PC-9 (cell line): Measurements from ENCODE around the gene PARS2. TPM values are rescaled to one million over a fixed set of nuclear protein-coding genes. Genes with fewer than 3 reads are reported as not detected.

Source experiments
- BruUV-seq: library from RNA; stranded (reverse); fragments of 400-500 nt; replicated peaks from 2 replicates; lab custom pipeline; 2021; lab: Mats Ljungman, UMichigan
- CTCF ChIA-PET: fragments of 300-600 bp; sonication (Branson Sonifier 250); formaldehyde crosslinking; loops from one replicate; lab custom pipeline; 2022; ENCODE audit warnings: antibody characterized with exemption; lab: Charles Lee
- POLR2A ChIA-PET: fragments of 300-600 bp; sonication (Branson Sonifier 250); formaldehyde crosslinking; loops from one replicate; lab custom pipeline; 2022; ENCODE audit warnings: antibody characterized with exemption; ENCODE audit not compliant: unreplicated experiment; lab: Charles Lee
- DNase-seq, 2 experiments: peaks; one replicate each; pipeline versions ENCODE4 v3.0.0 to v3.0.0-alpha.2; 2015 to 2022; ENCODE audit warnings: mixed read lengths in 1 of 2
- H2AFZ ChIP-seq: fragments of 200-600 bp; sonication (generic); 2 replicates; pipeline ENCODE4 v1.8.1; 2017; ENCODE audit warnings: antibody characterized with exemption
- H3F3A ChIP-seq: fragments of 200-600 bp; sonication (generic); 2 replicates; pipeline ENCODE4 v1.8.1; 2017; ENCODE audit warnings: antibody characterized with exemption, mild to moderate bottlenecking, low read depth; ENCODE audit not compliant: insufficient read depth
- H3K27ac ChIP-seq: fragments of 200-600 bp; sonication (generic); 2 replicates; pipeline ENCODE4 v1.6.1; 2016; ENCODE audit warnings: mixed run types
- H3K27me3 ChIP-seq: fragments of 200-600 bp; sonication (generic); 2 replicates; pipeline ENCODE4 v1.6.1; 2016; ENCODE audit warnings: low read depth, mixed run types; ENCODE audit not compliant: insufficient read depth
- H3K36me3 ChIP-seq: fragments of 200-600 bp; sonication (generic); 2 replicates; pipeline ENCODE4 v1.6.1; 2016; ENCODE audit warnings: low read depth, mixed run types
- H3K4me1 ChIP-seq: fragments of 200-600 bp; sonication (generic); replicated peaks from 2 replicates; pipeline ENCODE4 v1.6.1; 2016; ENCODE audit warnings: mixed run types; ENCODE audit not compliant: insufficient read depth
- H3K4me2 ChIP-seq: fragments of 200-600 bp; sonication (generic); 2 replicates; pipeline ENCODE4 v1.6.1; 2017; ENCODE audit warnings: mixed run types
- H3K4me3 ChIP-seq: fragments of 200-600 bp; sonication (generic); 2 replicates; pipeline ENCODE4 v1.6.1; 2016; ENCODE audit warnings: mixed run types
- H3K79me2 ChIP-seq: fragments of 200-600 bp; sonication (generic); 2 replicates; pipeline ENCODE4 v1.6.1; 2017; ENCODE audit warnings: low read depth, mixed run types
- H3K9me2 ChIP-seq: fragments of 200-600 bp; sonication (generic); 2 replicates; pipeline ENCODE4 v1.8.1; 2017; ENCODE audit warnings: mild to moderate bottlenecking; ENCODE audit not compliant: insufficient read depth
- H3K9me3 ChIP-seq: fragments of 200-600 bp; sonication (generic); 2 replicates; pipeline ENCODE4 v1.8.1; 2016; ENCODE audit warnings: low read depth; ENCODE audit not compliant: insufficient read depth
- H4K20me1 ChIP-seq: fragments of 200-600 bp; sonication (generic); 2 replicates; pipeline ENCODE4 v1.8.1; 2017; ENCODE audit not compliant: insufficient read depth
- CTCF ChIP-seq: fragments of 200-600 bp; sonication (generic); conservative IDR thresholded peaks from 2 replicates; pipeline ENCODE4 v1.6.1; 2017; ENCODE audit warnings: mixed run types, antibody characterized with exemption, mild to moderate bottlenecking, moderate library complexity
- EZH2 ChIP-seq: fragments of 200-600 bp; sonication (generic); IDR thresholded peaks from 2 replicates; pipeline ENCODE4 v1.8.0; 2017; ENCODE audit warnings: antibody characterized with exemption, low read depth
- intact Hi-C: fragments of 100-400 bp; cut with micrococcal nuclease; formaldehyde crosslinking; loops from one replicate; pipeline ENCODE4 v1.10.0; 2022; ENCODE audit not compliant: unreplicated experiment
- total RNA-seq: library from RNA; stranded (reverse); gene quantifications from 2 replicates; pipeline ENCODE4 v1.2.3, GENCODE V29; 2021

The PARS2 gene
- total RNA-seq, 1 experiment from 2014 or later, result 13.4 TPM

GRCh38 chr1:54750596-54750995 lies 13.7 kb downstream of the PARS2 start:
- H3K4me1 ChIP-seq, result peaks cover 1% of the 10 kb centered on the region; the same call in 1 of the 2 replicates
- H3F3A ChIP-seq, result no peaks in the 10 kb centered on the region
- no peaks in the 10 kb centered on the region for H3K27me3 ChIP-seq
- no peak for DNase-seq
- BruUV-seq, result no TSS peak
- H3K9me2 ChIP-seq, result no peaks in the 10 kb centered on the region
- no peak overlapping the region for H2AFZ ChIP-seq
- CTCF ChIA-PET, result interaction anchor here (1.0 kb wide), 1 partner anchor 50 kb away, joined by 6 read pairs; the partner anchor contains the start of gene TTC22
- H3K4me2 ChIP-seq, result no peak overlapping the region
- POLR2A ChIA-PET, result no interaction called here
- no peak for TF ChIP-seq EZH2
- no peak for TF ChIP-seq CTCF
- H3K27ac ChIP-seq, result no peak overlapping the region
- intact Hi-C loops, result no loop called here
- H3K79me2 ChIP-seq, result no peaks in the 10 kb centered on the region
- no peak overlapping the region for H3K4me3 ChIP-seq
- no peaks in the 10 kb centered on the region for H4K20me1 ChIP-seq
- no peaks in the 10 kb centered on the region for H3K9me3 ChIP-seq
- no peaks in the 10 kb centered on the region for H3K36me3 ChIP-seq

- no peaks in the 10 kb centered on the region for H3K9me2 ChIP-seq
- BruUV-seq, result no TSS peak
- no peaks in the 10 kb centered on the region for H3K36me3 ChIP-seq
- H3K9me3 ChIP-seq, result no peaks in the 10 kb centered on the region
- no peaks in the 10 kb centered on the region for H3K79me2 ChIP-seq
- peaks cover 11% of the 10 kb centered on the region for H3K4me1 ChIP-seq
- POLR2A ChIA-PET, result no interaction called here
- H3K27me3 ChIP-seq, result no peaks in the 10 kb centered on the region
- intact Hi-C loops, result no loop called here
- H4K20me1 ChIP-seq, result no peaks in the 10 kb centered on the region; the same call in 1 of the 2 replicates
- TF ChIP-seq CTCF (no peak), EZH2 (no peak)
- no peak for DNase-seq
- no peak overlapping the region for H3K4me3 ChIP-seq
- no peak overlapping the region for H2AFZ ChIP-seq
- H3F3A ChIP-seq, result peaks cover 8% of the 10 kb centered on the region; the same call in 1 of the 2 replicates
- CTCF ChIA-PET, result interaction anchor here (0.5 kb wide), 1 partner anchor 929 kb away, joined by 6 read pairs; no protein-coding TSS in a partner anchor
- H3K4me2 ChIP-seq, result no peak overlapping the region
- no peak overlapping the region for H3K27ac ChIP-seq
Measured at GRCh38 chr1:54748094-54748835, 16.1 kb downstream of the PARS2 start.

- Histone ChIP-seq H3K79me2 (no peaks in the 10 kb centered on the region), H4K20me1 (no peaks in the 10 kb centered on the region; the same call in 1 of the 2 replicates), H3K4me2 (no peak overlapping the region), H3K36me3 (peaks cover 3% of the 10 kb centered on the region; the same call in 1 of the 2 replicates), H3K27ac (no peak overlapping the region), H3K4me1 (peaks cover 11% of the 10 kb centered on the region), H3F3A (peaks cover 8% of the 10 kb centered on the region; the same call in 1 of the 2 replicates), H3K27me3 (no peaks in the 10 kb centered on the region), H3K4me3 (no peak overlapping the region), H2AFZ (no peak overlapping the region), H3K9me2 (no peaks in the 10 kb centered on the region), H3K9me3 (no peaks in the 10 kb centered on the region)
- TF ChIP-seq EZH2 (no peak), CTCF (no peak)
- ChIA-PET CTCF (no interaction called here), POLR2A (no interaction called here)
- TSS peak; percentile 13 for BruUV-seq
- DNase-seq, result no peak
- intact Hi-C loops, result no loop called here
Measured at GRCh38 chr1:54745864-54746263, 18.5 kb downstream of the PARS2 start.
